GM12864 (cell line): ENCODE measurements around the gene C1S.
A peak's percentile ranks its signal among the peaks of the same experiment; 100 is the strongest.

Experiments
- DNase-seq: peaks from one replicate; pipeline ENCODE4 v3.0.0-alpha.2; 2011; ENCODE audit warnings: low read depth
- H3K4me3 ChIP-seq: 2 replicates; pipeline ENCODE4 v1.5.1; 2011; ENCODE audit warnings: mild to moderate bottlenecking, low read depth, low read length, control low read depth
- TF ChIP-seq, protein P1 (sequence below): IDR thresholded peaks from 2 replicates; pipeline ENCODE4 v1.5.1; 2011; ENCODE audit warnings: low read depth, mild to moderate bottlenecking, moderate library complexity, low read length, control low read depth, inconsistent platforms; ENCODE audit errors: missing control alignments

The C1S gene

DNA sequence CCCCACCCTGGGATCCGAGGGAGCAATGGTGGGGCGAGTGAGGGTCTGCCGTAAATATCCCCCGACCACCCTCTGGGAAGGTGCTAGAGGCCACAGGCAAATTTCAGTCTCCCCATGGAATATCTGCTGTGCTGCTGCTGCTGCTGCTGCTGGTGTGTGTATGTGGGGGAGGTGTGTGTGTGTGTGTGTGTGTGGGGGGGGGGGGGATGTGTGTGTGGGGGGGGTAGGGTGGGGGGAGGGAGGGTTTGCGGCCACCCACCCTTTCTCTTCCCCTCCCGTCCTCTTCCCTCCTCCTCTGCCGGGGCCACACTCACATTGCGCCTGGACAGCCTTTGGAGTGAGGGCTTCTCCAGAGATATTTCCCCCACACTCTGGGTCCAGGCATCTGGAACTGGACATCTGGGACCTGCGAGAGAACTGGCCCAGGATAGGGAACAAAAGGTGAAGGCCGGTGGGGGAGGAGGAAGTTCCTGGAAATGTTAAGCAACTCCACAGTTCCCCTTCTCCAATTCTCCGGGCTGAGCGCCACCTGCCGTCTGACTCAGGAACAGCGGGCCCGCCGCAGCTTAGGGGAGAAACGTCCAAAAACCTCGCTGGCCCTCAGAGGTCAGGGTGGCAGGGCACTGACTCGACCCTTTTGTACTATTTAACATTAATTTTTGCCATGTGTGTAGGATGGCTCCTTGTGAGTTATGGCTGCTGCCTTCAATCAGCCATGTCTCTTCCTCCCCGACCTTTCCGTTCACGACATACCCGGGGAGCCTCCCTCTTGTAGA is 48.5 kb downstream of the C1S start, which contains the start of gene C1RL:
Gene C1RL (minus strand): TSS at position 419 of the 776 bp plus-strand sequence. CDS start 34 bp downstream, at position 385.
- no peak for DNase-seq
- peak within 1 kb of the TSS; percentile 80 for H3K4me3 ChIP-seq
- TF ChIP-seq, protein P1, sequence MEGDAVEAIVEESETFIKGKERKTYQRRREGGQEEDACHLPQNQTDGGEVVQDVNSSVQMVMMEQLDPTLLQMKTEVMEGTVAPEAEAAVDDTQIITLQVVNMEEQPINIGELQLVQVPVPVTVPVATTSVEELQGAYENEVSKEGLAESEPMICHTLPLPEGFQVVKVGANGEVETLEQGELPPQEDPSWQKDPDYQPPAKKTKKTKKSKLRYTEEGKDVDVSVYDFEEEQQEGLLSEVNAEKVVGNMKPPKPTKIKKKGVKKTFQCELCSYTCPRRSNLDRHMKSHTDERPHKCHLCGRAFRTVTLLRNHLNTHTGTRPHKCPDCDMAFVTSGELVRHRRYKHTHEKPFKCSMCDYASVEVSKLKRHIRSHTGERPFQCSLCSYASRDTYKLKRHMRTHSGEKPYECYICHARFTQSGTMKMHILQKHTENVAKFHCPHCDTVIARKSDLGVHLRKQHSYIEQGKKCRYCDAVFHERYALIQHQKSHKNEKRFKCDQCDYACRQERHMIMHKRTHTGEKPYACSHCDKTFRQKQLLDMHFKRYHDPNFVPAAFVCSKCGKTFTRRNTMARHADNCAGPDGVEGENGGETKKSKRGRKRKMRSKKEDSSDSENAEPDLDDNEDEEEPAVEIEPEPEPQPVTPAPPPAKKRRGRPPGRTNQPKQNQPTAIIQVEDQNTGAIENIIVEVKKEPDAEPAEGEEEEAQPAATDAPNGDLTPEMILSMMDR, result peak; percentile 97

GRCh38 chr12:7109572-7109920 is 49.0 kb downstream of the C1S start:
- TF ChIP-seq, protein P1, result no peak
- DNase-seq, result no peak
- H3K4me3 ChIP-seq, result peak overlapping the region; percentile 80

- H3K4me3 ChIP-seq, result no peak overlapping the region
- TF ChIP-seq, protein P1, result no peak
- DNase-seq, result no peak
Observed at GRCh38 chr12:7110661-7111060, 50.1 kb downstream of the C1S start.

DNA sequence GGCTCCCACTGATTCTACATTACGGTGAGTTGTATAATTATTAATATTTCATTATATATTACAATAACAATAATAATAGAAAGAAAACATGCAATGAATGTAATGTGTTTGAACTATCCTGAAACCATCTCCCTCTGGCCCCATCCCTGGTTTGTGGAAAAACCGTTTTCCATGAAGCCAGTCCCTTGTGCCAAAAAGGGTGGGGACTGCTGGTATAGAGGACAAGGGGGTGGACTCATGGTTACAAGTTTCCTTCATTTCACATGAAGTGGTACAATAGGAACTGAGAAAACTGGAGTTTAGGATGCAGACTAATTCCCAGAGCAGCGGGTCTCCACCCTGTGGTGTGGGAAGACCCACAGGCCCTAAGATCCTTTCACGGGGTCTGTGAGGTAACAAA is 51.5 kb downstream of the C1S start:
- TF ChIP-seq, protein P1, result no peak
- no peak overlapping the region for H3K4me3 ChIP-seq
- no peak for DNase-seq

- TF ChIP-seq, protein P1, result peak; percentile 74
- no peak for DNase-seq
Observed at GRCh38 chr12:7113389-7113871, 52.9 kb downstream of the C1S start.

GRCh38 chr12:7114008-7114407 is 53.5 kb downstream of the C1S start:
- no peak overlapping the region for H3K4me3 ChIP-seq
- no peak for DNase-seq
- TF ChIP-seq, protein P1, result no peak

More at GRCh38 chr12:7113389-7113871, 52.9 kb downstream of the C1S start:
- no peak overlapping the region for H3K4me3 ChIP-seq

DNA sequence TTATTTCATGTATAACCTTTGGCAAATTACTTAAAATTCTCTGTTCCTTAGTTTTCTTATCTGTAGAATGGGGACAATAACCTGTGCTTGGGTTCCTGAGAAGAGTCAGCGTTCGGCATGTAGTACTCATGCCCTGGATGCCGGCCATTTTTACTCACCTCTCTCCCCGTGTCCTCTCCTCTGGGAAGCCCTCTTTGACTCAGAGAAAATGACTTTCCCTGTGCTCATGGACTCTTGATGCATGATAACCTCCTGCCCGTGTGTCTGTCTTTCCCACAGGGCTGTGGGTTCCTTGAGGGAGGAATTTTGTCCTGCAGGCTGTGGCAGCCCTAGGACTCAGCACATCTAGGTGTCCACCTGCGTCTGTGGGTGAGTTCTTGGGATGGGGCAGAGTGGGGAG is 54.3 kb downstream of the C1S start:
- H3K4me3 ChIP-seq, result no peak overlapping the region
- TF ChIP-seq, protein P1, result no peak
- no peak for DNase-seq
